ENCODE results near the gene RGMA.

DNA sequence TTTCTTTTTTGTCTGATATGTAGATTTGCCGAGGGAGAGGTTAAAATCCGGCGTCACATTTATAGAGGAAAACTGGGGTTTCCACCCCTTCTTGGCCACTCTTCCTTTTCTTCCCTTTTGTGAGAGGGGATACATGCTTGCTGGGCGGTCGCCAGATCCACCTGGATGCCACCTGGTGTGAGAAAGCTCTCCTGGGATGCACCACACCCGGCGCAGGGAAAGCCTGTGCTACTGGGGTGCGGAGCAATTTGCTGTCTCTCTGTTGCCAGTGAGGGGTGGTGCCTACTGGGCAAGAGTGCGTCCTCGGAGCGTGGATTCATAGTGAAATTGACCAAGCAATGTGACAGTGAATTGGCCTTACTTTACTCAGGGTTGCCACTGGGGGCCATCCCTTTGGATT lies 2.5 kb upstream of the RGMA start:
- TF ChIP-seq, protein P1, sequence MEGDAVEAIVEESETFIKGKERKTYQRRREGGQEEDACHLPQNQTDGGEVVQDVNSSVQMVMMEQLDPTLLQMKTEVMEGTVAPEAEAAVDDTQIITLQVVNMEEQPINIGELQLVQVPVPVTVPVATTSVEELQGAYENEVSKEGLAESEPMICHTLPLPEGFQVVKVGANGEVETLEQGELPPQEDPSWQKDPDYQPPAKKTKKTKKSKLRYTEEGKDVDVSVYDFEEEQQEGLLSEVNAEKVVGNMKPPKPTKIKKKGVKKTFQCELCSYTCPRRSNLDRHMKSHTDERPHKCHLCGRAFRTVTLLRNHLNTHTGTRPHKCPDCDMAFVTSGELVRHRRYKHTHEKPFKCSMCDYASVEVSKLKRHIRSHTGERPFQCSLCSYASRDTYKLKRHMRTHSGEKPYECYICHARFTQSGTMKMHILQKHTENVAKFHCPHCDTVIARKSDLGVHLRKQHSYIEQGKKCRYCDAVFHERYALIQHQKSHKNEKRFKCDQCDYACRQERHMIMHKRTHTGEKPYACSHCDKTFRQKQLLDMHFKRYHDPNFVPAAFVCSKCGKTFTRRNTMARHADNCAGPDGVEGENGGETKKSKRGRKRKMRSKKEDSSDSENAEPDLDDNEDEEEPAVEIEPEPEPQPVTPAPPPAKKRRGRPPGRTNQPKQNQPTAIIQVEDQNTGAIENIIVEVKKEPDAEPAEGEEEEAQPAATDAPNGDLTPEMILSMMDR (IDR thresholded peaks at IDR 0.05) = no peak
- no peak for TF ChIP-seq POLR2A (IDR thresholded peaks at IDR 0.05)
- no peak for TF ChIP-seq EP300 (IDR thresholded peaks at IDR 0.05)
- TF ChIP-seq POLR2AphosphoS5 (IDR thresholded peaks at IDR 0.05) = no peak
